ENCODE results near the gene MECR.

MECR gene

DNA sequence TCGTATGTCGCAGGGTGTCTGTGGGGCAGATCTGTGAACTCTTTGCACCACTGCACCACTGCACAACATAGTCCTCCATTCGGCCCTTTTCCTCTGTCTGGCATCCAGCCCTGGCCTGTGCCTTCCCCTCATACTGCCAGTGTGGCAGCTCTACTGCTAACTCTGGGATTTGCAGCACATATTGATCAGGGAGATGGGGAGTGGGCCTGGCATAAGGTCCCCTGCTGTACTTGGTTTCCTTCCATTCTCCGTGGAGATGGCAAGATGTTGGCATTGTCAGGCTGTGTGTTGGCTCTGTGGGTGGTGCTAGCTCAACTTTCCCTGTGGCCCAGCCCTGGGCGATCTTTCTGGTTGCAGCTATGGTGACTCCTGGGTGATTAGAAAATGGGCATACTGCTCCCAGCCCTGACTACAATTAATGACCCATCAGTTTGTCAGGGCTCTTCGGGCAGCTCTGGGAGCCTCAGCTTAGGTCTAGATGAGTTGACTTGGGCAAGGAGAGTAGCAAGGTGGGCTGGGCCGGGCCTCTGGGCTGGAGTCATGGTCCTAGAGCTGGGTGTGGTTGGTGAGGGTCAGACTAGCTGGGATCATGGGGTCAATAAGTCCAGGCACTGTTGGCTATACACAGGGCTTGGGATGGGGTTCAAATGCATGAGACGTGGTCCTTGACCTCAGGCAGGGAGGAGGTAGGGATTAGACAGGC, 17.0 kb upstream of the MECR start:
- Histone ChIP-seq H3K27me3 (ENCODE audit: control insufficient read depth, insufficient read depth, low read length) (no peaks in the 10 kb centered on the region), H2AFZ (no peak overlapping the region), H3K4me2 (ENCODE audit: low read length) (no peak overlapping the region), H3K79me2 (no peaks in the 10 kb centered on the region), H3K9ac (no peak overlapping the region), H3K4me3 (ENCODE audit: low read depth, low read length) (no peak overlapping the region), H3K4me1 (no peaks in the 10 kb centered on the region), H3K9me3 (ENCODE audit: control insufficient read depth, low read length) (no peaks in the 10 kb centered on the region), H3K27ac (no peak overlapping the region), H3K36me3 (ENCODE audit: control insufficient read depth, insufficient read depth, low read length) (no peaks in the 10 kb centered on the region)
- TF ChIP-seq CTCF (IDR thresholded peaks at IDR 0.05): no peak

DNA sequence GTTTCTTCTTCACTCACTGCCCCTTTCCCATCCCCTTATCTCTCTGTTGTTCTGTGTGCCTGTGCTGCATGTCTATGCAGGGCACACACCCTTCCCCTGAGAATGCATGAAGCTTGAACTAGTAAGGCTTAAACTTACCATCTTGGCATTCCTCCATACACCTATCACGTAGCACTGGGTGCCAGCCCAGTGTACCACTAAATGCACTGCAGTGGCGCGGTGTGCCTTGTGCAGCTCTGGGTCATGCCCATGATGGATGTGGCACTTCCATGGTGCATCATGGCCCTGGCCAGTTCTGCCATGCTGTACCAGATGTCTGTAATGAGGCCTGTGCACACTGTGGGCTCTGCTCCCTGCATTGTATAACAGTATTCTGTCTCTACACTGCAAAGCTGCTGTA, 16.3 kb upstream of the MECR start:
- no peak overlapping the region for H3K27ac ChIP-seq
- H3K9ac ChIP-seq: no peak overlapping the region
- no peak overlapping the region for H3K4me3 ChIP-seq (ENCODE audit: low read depth, low read length)
- no peak for TF ChIP-seq CTCF (IDR thresholded peaks at IDR 0.05)
- no peaks in the 10 kb centered on the region for H3K27me3 ChIP-seq (ENCODE audit: control insufficient read depth, insufficient read depth, low read length)
- no peak overlapping the region for H3K4me2 ChIP-seq (ENCODE audit: low read length)
- H3K4me1 ChIP-seq: no peaks in the 10 kb centered on the region
- no peak overlapping the region for H2AFZ ChIP-seq
- H3K79me2 ChIP-seq: no peaks in the 10 kb centered on the region
- H3K36me3 ChIP-seq (ENCODE audit: control insufficient read depth, insufficient read depth, low read length): no peaks in the 10 kb centered on the region
- no peaks in the 10 kb centered on the region for H3K9me3 ChIP-seq (ENCODE audit: control insufficient read depth, low read length)

DNA sequence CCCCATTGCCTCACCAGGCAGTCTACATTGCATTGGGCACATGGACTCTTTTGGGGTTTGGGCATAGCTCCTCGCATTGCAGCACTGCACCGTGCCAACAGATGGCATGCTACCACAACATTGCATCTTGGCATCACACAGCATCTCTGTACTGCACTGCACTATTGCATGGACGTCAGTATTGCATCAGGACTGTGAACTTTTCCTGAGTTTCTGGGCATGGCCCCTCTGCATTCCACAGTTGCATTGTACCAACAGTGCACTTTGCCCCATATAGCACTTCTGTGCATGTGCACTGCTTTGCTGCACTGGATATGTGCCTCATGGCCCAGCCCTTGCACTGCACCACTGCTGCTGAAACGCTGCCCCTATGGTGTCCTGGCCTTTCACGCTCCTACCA, 15.1 kb upstream of the MECR start:
- Histone ChIP-seq H3K4me2 (ENCODE audit: low read length) (no peak overlapping the region), H3K36me3 (ENCODE audit: control insufficient read depth, insufficient read depth, low read length) (no peaks in the 10 kb centered on the region), H3K9ac (no peak overlapping the region), H3K27ac (no peak overlapping the region), H3K79me2 (no peaks in the 10 kb centered on the region), H3K27me3 (ENCODE audit: control insufficient read depth, insufficient read depth, low read length) (no peaks in the 10 kb centered on the region), H3K9me3 (ENCODE audit: control insufficient read depth, low read length) (no peaks in the 10 kb centered on the region), H2AFZ (no peak overlapping the region), H3K4me1 (no peaks in the 10 kb centered on the region), H3K4me3 (ENCODE audit: low read depth, low read length) (no peak overlapping the region)
- TF ChIP-seq CTCF (IDR thresholded peaks at IDR 0.05): peak; percentile 9

GRCh38 chr1:29245261-29245660, 14.5 kb upstream of the MECR start:
- Histone ChIP-seq H3K9me3 (ENCODE audit: control insufficient read depth, low read length) (no peaks in the 10 kb centered on the region), H3K27me3 (ENCODE audit: control insufficient read depth, insufficient read depth, low read length) (no peaks in the 10 kb centered on the region), H3K4me3 (ENCODE audit: low read depth, low read length) (no peak overlapping the region), H3K36me3 (ENCODE audit: control insufficient read depth, insufficient read depth, low read length) (no peaks in the 10 kb centered on the region), H2AFZ (no peak overlapping the region), H3K4me1 (no peaks in the 10 kb centered on the region), H3K79me2 (no peaks in the 10 kb centered on the region), H3K9ac (no peak overlapping the region), H3K4me2 (ENCODE audit: low read length) (no peak overlapping the region), H3K27ac (no peak overlapping the region)
- no peak for TF ChIP-seq CTCF (IDR thresholded peaks at IDR 0.05)

DNA sequence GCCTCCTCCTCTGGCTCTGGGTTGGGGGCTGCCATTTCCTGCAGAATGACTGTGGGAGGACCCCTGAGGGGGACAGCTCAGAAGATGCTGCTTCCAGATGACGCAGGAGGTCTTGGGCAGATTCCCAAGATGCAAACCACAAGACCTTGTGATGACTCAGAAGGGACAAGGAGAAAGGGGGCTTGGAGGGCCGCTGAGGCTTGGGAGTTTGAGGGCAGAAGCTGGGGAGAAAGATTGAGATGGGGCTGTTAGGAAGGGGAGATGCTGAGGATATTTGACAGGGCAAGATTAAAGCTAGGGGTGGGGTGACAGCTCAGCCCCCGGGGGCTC, 13.1 kb upstream of the MECR start:
- Histone ChIP-seq H3K36me3 (ENCODE audit: control insufficient read depth, insufficient read depth, low read length) (no peaks in the 10 kb centered on the region), H3K79me2 (no peaks in the 10 kb centered on the region), H3K27ac (no peak overlapping the region), H2AFZ (no peak overlapping the region), H3K4me1 (no peaks in the 10 kb centered on the region), H3K27me3 (ENCODE audit: control insufficient read depth, insufficient read depth, low read length) (no peaks in the 10 kb centered on the region), H3K9me3 (ENCODE audit: control insufficient read depth, low read length) (no peaks in the 10 kb centered on the region), H3K4me3 (ENCODE audit: low read depth, low read length) (no peak overlapping the region), H3K4me2 (ENCODE audit: low read length) (no peak overlapping the region), H3K9ac (no peak overlapping the region)
- TF ChIP-seq CTCF (IDR thresholded peaks at IDR 0.05): no peak

All from parathyroid adenoma (tissue), 2 donors.